SJCRH30 (cell line): ENCODE results near the gene ERMAP. TPM values are rescaled to one million over a fixed set of nuclear protein-coding genes. Genes with fewer than 3 reads are reported as not detected.
A peak's percentile ranks its signal among the peaks of the same experiment; 100 is the strongest.
"Not testable (repeated sequence)": the region's sequence is repeated elsewhere in the genome, so short reads cannot be mapped to it uniquely, and the experiment has no call there.

Experiments used
- DNase-seq, 2 experiments: peaks; one replicate each; pipeline ENCODE4 v3.0.0-alpha.2; 2015 to 2020
- H3K27ac ChIP-seq: fragments of 250-450 bp; sonication (Bioruptor Pico); 2 replicates; pipeline ENCODE4 v1.5.1; 2020; ENCODE audit warnings: mild to moderate bottlenecking, moderate library complexity
- H3K27me3 ChIP-seq: fragments of 250-450 bp; sonication (Bioruptor Pico); 2 replicates; pipeline ENCODE4 v1.5.1; 2020; ENCODE audit warnings: mild to moderate bottlenecking, moderate library complexity
- H3K36me3 ChIP-seq: fragments of 250-450 bp; sonication (Bioruptor Pico); 2 replicates; pipeline ENCODE4 v1.5.1; 2020; ENCODE audit warnings: mild to moderate bottlenecking, moderate library complexity
- H3K4me1 ChIP-seq: fragments of 250-450 bp; sonication (Bioruptor Pico); 2 replicates; pipeline ENCODE4 v1.5.1; 2020; ENCODE audit warnings: mild to moderate bottlenecking, moderate library complexity
- H3K4me3 ChIP-seq: fragments of 250-450 bp; sonication (Bioruptor Pico); 2 replicates; pipeline ENCODE4 v1.5.1; 2020; ENCODE audit warnings: mild to moderate bottlenecking, moderate library complexity
- H3K9me3 ChIP-seq: fragments of 250-450 bp; sonication (Bioruptor Pico); replicated peaks from 2 replicates; pipeline ENCODE4 v1.5.1; 2020; ENCODE audit warnings: mild to moderate bottlenecking, moderate library complexity
- total RNA-seq: library from RNA; depleted of rRNA; stranded (reverse); fragments of >200 nt; shearing (Covaris generic); gene quantifications from 2 replicates; pipeline ENCODE4 v1.2.3, GENCODE V29; 2014

The ERMAP gene
- total RNA-seq, 1 experiment from 2014 or later: 1.8 TPM

- no peaks in the 10 kb centered on the region for H3K27me3 ChIP-seq
- DNase-seq: no peak
- no peak overlapping the region for H3K4me3 ChIP-seq
- H3K27ac ChIP-seq: no peak overlapping the region
- H3K4me1 ChIP-seq: no peaks in the 10 kb centered on the region
- no peaks in the 10 kb centered on the region for H3K9me3 ChIP-seq
- peaks cover 2% of the 10 kb centered on the region; the same call in 1 of the 2 replicates for H3K36me3 ChIP-seq
Observed at GRCh38 chr1:42788021-42788420, 28.9 kb upstream of the ERMAP start.

- H3K27me3 ChIP-seq: no peaks in the 10 kb centered on the region
- no peaks in the 10 kb centered on the region for H3K36me3 ChIP-seq
- H3K9me3 ChIP-seq: no peaks in the 10 kb centered on the region
- no peaks in the 10 kb centered on the region for H3K4me1 ChIP-seq
- no peak overlapping the region for H3K4me3 ChIP-seq
- DNase-seq: no peak
- H3K27ac ChIP-seq: no peak overlapping the region
Observed at GRCh38 chr1:42793824-42794223, 23.1 kb upstream of the ERMAP start.

- no peaks in the 10 kb centered on the region for H3K36me3 ChIP-seq
- no peaks in the 10 kb centered on the region for H3K9me3 ChIP-seq
- H3K4me1 ChIP-seq: no peaks in the 10 kb centered on the region
- H3K27me3 ChIP-seq: no peaks in the 10 kb centered on the region
- no peak for DNase-seq
- H3K27ac ChIP-seq: no peak overlapping the region
- no peak overlapping the region for H3K4me3 ChIP-seq
Observed at GRCh38 chr1:42797414-42797813, 19.5 kb upstream of the ERMAP start.

- H3K27ac ChIP-seq: no peak overlapping the region
- no peaks in the 10 kb centered on the region for H3K4me1 ChIP-seq
- H3K27me3 ChIP-seq: no peaks in the 10 kb centered on the region
- no peak overlapping the region for H3K4me3 ChIP-seq
- no peak for DNase-seq
- H3K36me3 ChIP-seq: no peaks in the 10 kb centered on the region
- no peaks in the 10 kb centered on the region for H3K9me3 ChIP-seq
Observed at GRCh38 chr1:42797979-42798378, 18.9 kb upstream of the ERMAP start.

- no peaks in the 10 kb centered on the region for H3K27me3 ChIP-seq
- H3K27ac ChIP-seq: no peak overlapping the region
- DNase-seq: no peak
- H3K4me3 ChIP-seq: no peak overlapping the region
- peaks cover 9% of the 10 kb centered on the region for H3K4me1 ChIP-seq
- H3K9me3 ChIP-seq: no peaks in the 10 kb centered on the region; the same call in 1 of the 2 replicates
- no peaks in the 10 kb centered on the region; the same call in 1 of the 2 replicates for H3K36me3 ChIP-seq
Observed at GRCh38 chr1:42801832-42802473, 15.0 kb upstream of the ERMAP start.

- no peaks in the 10 kb centered on the region; the same call in 1 of the 2 replicates for H3K36me3 ChIP-seq
- no peaks in the 10 kb centered on the region; the same call in 1 of the 2 replicates for H3K9me3 ChIP-seq
- no peak overlapping the region for H3K4me3 ChIP-seq
- peaks cover 18% of the 10 kb centered on the region for H3K4me1 ChIP-seq
- no peaks in the 10 kb centered on the region for H3K27me3 ChIP-seq
- H3K27ac ChIP-seq: no peak overlapping the region
- no peak for DNase-seq
Observed at GRCh38 chr1:42806171-42806570, 10.8 kb upstream of the ERMAP start.

- no peak overlapping the region for H3K4me3 ChIP-seq
- H3K27me3 ChIP-seq: no peaks in the 10 kb centered on the region
- DNase-seq: no peak
- peak overlapping the region; percentile 67 for H3K27ac ChIP-seq
- H3K4me1 ChIP-seq: peaks cover 18% of the 10 kb centered on the region
- no peaks in the 10 kb centered on the region; the same call in 1 of the 2 replicates for H3K36me3 ChIP-seq
- H3K9me3 ChIP-seq: no peaks in the 10 kb centered on the region; the same call in 1 of the 2 replicates
Observed at GRCh38 chr1:42806593-42806992, 10.3 kb upstream of the ERMAP start.

- peaks cover 18% of the 10 kb centered on the region for H3K4me1 ChIP-seq
- H3K27me3 ChIP-seq: no peaks in the 10 kb centered on the region
- peak overlapping the region; percentile 67 for H3K27ac ChIP-seq
- no peaks in the 10 kb centered on the region; the same call in 1 of the 2 replicates for H3K9me3 ChIP-seq
- H3K4me3 ChIP-seq: no peak overlapping the region
- H3K36me3 ChIP-seq: no peaks in the 10 kb centered on the region; the same call in 1 of the 2 replicates
- DNase-seq: peak; percentile 72 to 90
Observed at GRCh38 chr1:42807056-42807668, 9.8 kb upstream of the ERMAP start.

GRCh38 chr1:42814815-42815214 is 2.1 kb upstream of the ERMAP start:
- H3K27ac ChIP-seq, H3K9me3 ChIP-seq, DNase-seq, H3K27me3 ChIP-seq, H3K36me3 ChIP-seq, H3K4me3 ChIP-seq: not testable (repeated sequence)
- peaks cover 14% of the 10 kb centered on the region for H3K4me1 ChIP-seq

GRCh38 chr1:42815941-42816584 is 859 bp upstream of the ERMAP start:
- H3K27me3 ChIP-seq: no peaks in the 10 kb centered on the region
- peak overlapping the region; percentile 96 for H3K27ac ChIP-seq
- H3K4me1 ChIP-seq: peaks cover 14% of the 10 kb centered on the region
- no peaks in the 10 kb centered on the region for H3K9me3 ChIP-seq
- H3K4me3 ChIP-seq: peak overlapping the region; percentile 98
- peak in 1 of 2 experiments; percentile 30 for DNase-seq
- peaks cover 3% of the 10 kb centered on the region; the same call in 1 of the 2 replicates for H3K36me3 ChIP-seq

GRCh38 chr1:42817440-42817767 is 482 bp downstream of the ERMAP start:
- H3K27ac ChIP-seq: peak overlapping the region; percentile 96
- no peaks in the 10 kb centered on the region for H3K9me3 ChIP-seq
- peaks cover 3% of the 10 kb centered on the region; the same call in 1 of the 2 replicates for H3K36me3 ChIP-seq
- no peaks in the 10 kb centered on the region for H3K27me3 ChIP-seq
- peaks cover 14% of the 10 kb centered on the region for H3K4me1 ChIP-seq
- no peak for DNase-seq
- peak overlapping the region; percentile 98 for H3K4me3 ChIP-seq

GRCh38 chr1:42817976-42818375 is 1.1 kb downstream of the ERMAP start:
- Histone ChIP-seq H3K36me3 (0 out of 2 replicates have a peak, but pooled peaks cover 3% of the 10 kb centered on the region), H3K4me1 (peaks cover 20% of the 10 kb centered on the region), H3K9me3 (no peaks in the 10 kb centered on the region), H3K4me3 (peak overlapping the region; percentile 98), H3K27me3 (no peaks in the 10 kb centered on the region), H3K27ac (no peak overlapping the region)
- no peak for DNase-seq

GRCh38 chr1:42820813-42821212 is 3.9 kb downstream of the ERMAP start:
- Histone ChIP-seq H3K4me3 (no peak overlapping the region), H3K27ac (no peak overlapping the region), H3K27me3 (no peaks in the 10 kb centered on the region), H3K9me3 (no peaks in the 10 kb centered on the region), H3K4me1 (peaks cover 37% of the 10 kb centered on the region), H3K36me3 (no peaks in the 10 kb centered on the region)
- no peak for DNase-seq

- H3K27me3 ChIP-seq: no peaks in the 10 kb centered on the region
- H3K4me1 ChIP-seq: peaks cover 33% of the 10 kb centered on the region
- no peaks in the 10 kb centered on the region for H3K36me3 ChIP-seq
- no peak for DNase-seq
- H3K27ac ChIP-seq: no peak overlapping the region
- no peaks in the 10 kb centered on the region for H3K9me3 ChIP-seq
- no peak overlapping the region for H3K4me3 ChIP-seq
Observed at GRCh38 chr1:42821690-42822089, 4.8 kb downstream of the ERMAP start.

- H3K9me3 ChIP-seq: no peaks in the 10 kb centered on the region
- H3K27me3 ChIP-seq: no peaks in the 10 kb centered on the region
- no peaks in the 10 kb centered on the region for H3K36me3 ChIP-seq
- no peak overlapping the region for H3K4me3 ChIP-seq
- H3K4me1 ChIP-seq: peaks cover 28% of the 10 kb centered on the region
- peak in 1 of 2 experiments; percentile 23 for DNase-seq
- H3K27ac ChIP-seq: peak overlapping the region; percentile 24
Observed at GRCh38 chr1:42822800-42823392, 6.0 kb downstream of the ERMAP start.
